Activated T-helper 1 cell treated with anti-CD3 and anti-CD28 coated beads, Interleukin-12 subunit alpha, Interleukin-12 subunit beta, Interleukin-2, Interleukin-4 antibody, amounts not matched to agents 30 ng/mL and 10 ng/mL and 1 ng/mL, durations not matched to agents 14 hours and 24 hours and 36 hours (primary cell): ENCODE data around the gene HINT3. TPM values are rescaled to one million over a fixed set of nuclear protein-coding genes. Genes with fewer than 3 reads are reported as not detected.

ENCODE experiments used
- total RNA-seq: library from RNA; stranded (reverse); gene quantifications from 2 replicates; pipeline ENCODE4 v1.2.3, GENCODE V29; 2022

Gene HINT3
- total RNA-seq, 1 donor from 2014 or later: 9.4 TPM

Other genes with a start within 250 kb of the HINT3 start
- not detected in 2 replicates for gene HEY2, start 207.1 kb upstream of the HINT3 start, total RNA-seq
- gene NCOA7, start 165.8 kb upstream of the HINT3 start, total RNA-seq: 56.1 and 59.3 TPM in 2 replicates
- gene TRMT11, start 29.8 kb downstream of the HINT3 start, total RNA-seq: 27.9 and 29.1 TPM in 2 replicates